ENCODE measurements around the gene FHOD3. TPM values are rescaled to one million over a fixed set of nuclear protein-coding genes. Genes with fewer than 3 reads are reported as not detected.
A peak's percentile ranks its signal among the peaks of the same experiment; 100 is the strongest.

The FHOD3 gene
- total RNA-seq, 6 experiments from 2014 or later, result 0.44 to 1.2 (median 0.62) TPM

GRCh38 chr18:36408606-36409005 is 111.1 kb downstream of the FHOD3 start:
- H3K4me3 ChIP-seq, result no peak overlapping the region
- H3K9me3 ChIP-seq, result no peaks in the 10 kb centered on the region
- no peak for ATAC-seq
- no peak overlapping the region for H3K27ac ChIP-seq
- 80% methylated on average over 2 of the region's 5 CpGs for WGBS (ENCODE audit: insufficient coverage, low coverage, low lambda C conversion rate, missing lambda C conversion rate)
- no peak for TF ChIP-seq POLR2A (IDR thresholded peaks at IDR 0.05)
- TF ChIP-seq, protein P1, sequence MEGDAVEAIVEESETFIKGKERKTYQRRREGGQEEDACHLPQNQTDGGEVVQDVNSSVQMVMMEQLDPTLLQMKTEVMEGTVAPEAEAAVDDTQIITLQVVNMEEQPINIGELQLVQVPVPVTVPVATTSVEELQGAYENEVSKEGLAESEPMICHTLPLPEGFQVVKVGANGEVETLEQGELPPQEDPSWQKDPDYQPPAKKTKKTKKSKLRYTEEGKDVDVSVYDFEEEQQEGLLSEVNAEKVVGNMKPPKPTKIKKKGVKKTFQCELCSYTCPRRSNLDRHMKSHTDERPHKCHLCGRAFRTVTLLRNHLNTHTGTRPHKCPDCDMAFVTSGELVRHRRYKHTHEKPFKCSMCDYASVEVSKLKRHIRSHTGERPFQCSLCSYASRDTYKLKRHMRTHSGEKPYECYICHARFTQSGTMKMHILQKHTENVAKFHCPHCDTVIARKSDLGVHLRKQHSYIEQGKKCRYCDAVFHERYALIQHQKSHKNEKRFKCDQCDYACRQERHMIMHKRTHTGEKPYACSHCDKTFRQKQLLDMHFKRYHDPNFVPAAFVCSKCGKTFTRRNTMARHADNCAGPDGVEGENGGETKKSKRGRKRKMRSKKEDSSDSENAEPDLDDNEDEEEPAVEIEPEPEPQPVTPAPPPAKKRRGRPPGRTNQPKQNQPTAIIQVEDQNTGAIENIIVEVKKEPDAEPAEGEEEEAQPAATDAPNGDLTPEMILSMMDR (IDR thresholded peaks at IDR 0.05), result no peak
- no peaks in the 10 kb centered on the region for H3K36me3 ChIP-seq
- intact Hi-C loops (cut with DNase I), result no loop called here
- no peaks in the 10 kb centered on the region for H3K4me1 ChIP-seq
- no peak for DNase-seq
- no peaks in the 10 kb centered on the region for H3K27me3 ChIP-seq

DNA sequence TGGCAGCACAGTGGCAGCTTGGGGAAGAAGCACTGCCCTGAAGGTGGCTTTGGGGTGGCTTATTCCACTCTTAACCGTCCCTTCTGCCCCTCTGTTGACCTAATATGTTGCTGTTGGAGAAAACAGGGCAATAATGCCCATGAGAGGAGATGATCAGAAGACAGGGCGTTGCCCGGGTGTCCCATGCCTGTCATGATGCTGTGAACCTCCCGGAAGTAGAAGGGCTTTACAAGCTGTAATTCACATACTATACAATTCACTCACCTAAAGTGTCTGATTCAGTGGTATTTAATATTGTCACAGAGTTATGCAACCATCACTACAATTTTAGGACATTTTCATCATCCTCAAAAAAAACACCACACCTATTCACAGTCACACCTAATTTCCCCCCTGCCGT is 112.3 kb downstream of the FHOD3 start:
- Histone ChIP-seq H3K4me1 (no peaks in the 10 kb centered on the region), H3K27me3 (no peaks in the 10 kb centered on the region), H3K4me3 (no peak overlapping the region), H3K36me3 (no peaks in the 10 kb centered on the region), H3K9me3 (no peaks in the 10 kb centered on the region), H3K27ac (no peak overlapping the region)
- intact Hi-C loops (cut with DNase I), result no loop called here
- TF ChIP-seq POLR2A (IDR thresholded peaks at IDR 0.05), result no peak
- TF ChIP-seq, protein P1 (IDR thresholded peaks at IDR 0.05), result no peak
- no peak for DNase-seq
- WGBS (ENCODE audit: insufficient coverage, low coverage, low lambda C conversion rate, missing lambda C conversion rate), result 52% methylated on average over 5 of the region's 5 CpGs
- ATAC-seq, result no peak

DNA sequence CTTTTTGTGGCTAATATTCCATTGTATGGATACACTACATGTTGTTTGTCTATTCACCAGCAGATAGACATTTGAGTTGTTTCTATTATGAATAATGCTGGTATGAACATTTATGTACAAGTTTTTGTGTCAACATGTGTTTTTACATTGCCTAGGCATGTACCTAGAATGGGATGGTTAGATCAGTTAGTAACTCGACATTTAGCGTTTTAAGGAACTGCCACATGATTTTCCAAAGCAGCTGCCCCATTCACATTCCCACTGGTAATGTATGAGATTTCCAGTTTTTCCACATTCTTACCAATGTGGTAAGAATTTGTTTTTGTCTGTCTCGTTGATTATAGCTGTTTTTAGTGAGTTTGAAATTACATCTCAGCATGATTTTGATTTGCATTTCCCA is 112.8 kb downstream of the FHOD3 start:
- Histone ChIP-seq H3K4me1 (no peaks in the 10 kb centered on the region), H3K27ac (no peak overlapping the region), H3K4me3 (no peak overlapping the region), H3K9me3 (no peaks in the 10 kb centered on the region), H3K27me3 (no peaks in the 10 kb centered on the region), H3K36me3 (no peaks in the 10 kb centered on the region)
- TF ChIP-seq POLR2A (IDR thresholded peaks at IDR 0.05), result no peak
- TF ChIP-seq, protein P1 (IDR thresholded peaks at IDR 0.05), result no peak
- WGBS (ENCODE audit: insufficient coverage, low coverage, low lambda C conversion rate, missing lambda C conversion rate), result 73% methylated on average over 3 of the region's 3 CpGs
- DNase-seq (no peak), ATAC-seq (no peak)
- intact Hi-C loops (cut with DNase I), result no loop called here

DNA sequence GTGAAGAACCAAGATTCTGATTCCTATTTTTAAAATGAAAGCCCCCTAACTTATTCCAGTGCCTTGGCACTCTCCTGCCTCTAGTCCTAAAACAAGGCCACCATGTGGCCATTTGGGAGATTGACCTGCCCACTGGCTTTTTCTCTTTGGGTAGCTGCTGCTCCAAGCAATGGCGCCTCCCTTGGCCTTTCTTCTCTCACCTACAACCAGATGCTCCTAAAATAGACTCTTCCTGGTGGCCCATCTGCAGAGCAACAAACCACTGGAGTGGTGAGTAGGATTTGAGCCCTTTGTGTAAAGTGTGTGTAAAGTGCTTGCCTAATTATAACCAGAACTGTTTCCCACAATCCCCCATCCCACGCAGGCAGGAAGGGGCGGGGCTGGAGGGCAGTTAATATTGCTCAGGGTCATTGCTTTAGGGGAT is 114.2 kb downstream of the FHOD3 start:
- TF ChIP-seq POLR2A (IDR thresholded peaks at IDR 0.05), result no peak
- TF ChIP-seq, protein P1 (IDR thresholded peaks at IDR 0.05), result peak in 2 of 4 donors; percentile 4 to 20
- Histone ChIP-seq H3K27ac (no peak overlapping the region), H3K36me3 (no peaks in the 10 kb centered on the region), H3K9me3 (no peaks in the 10 kb centered on the region), H3K4me1 (no peaks in the 10 kb centered on the region), H3K4me3 (no peak overlapping the region), H3K27me3 (no peaks in the 10 kb centered on the region)
- ATAC-seq (no peak), DNase-seq (no peak)
- 79% methylated on average over 3 of the region's 3 CpGs for WGBS (ENCODE audit: insufficient coverage, low coverage, low lambda C conversion rate, missing lambda C conversion rate)
- intact Hi-C loops (cut with DNase I), result no loop called here

DNA sequence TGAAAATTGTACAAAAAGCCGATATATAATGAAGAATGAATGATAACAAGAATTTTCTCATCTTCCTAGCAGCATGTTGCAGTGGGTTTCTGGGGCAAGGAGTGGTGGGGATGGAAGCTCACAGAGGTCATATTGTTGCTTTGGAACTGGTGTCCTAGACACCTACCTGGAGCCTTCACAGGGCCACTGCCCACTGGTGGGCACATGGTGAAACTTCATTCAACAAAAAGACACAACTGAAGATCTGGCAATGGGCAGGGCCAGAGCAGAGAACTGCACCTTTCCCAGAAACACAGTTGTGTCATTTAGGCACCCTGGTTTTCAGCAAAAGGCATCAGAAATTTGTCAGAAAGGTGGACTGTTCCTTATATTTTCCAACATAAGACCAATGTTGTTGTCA is 115.3 kb downstream of the FHOD3 start:
- WGBS (ENCODE audit: insufficient coverage, low coverage, low lambda C conversion rate, missing lambda C conversion rate), result 76% methylated on average over 1 of the region's 1 CpG
- intact Hi-C loops (cut with DNase I), result no loop called here
- Histone ChIP-seq H3K36me3 (no peaks in the 10 kb centered on the region), H3K4me1 (no peaks in the 10 kb centered on the region), H3K27ac (no peak overlapping the region), H3K9me3 (no peaks in the 10 kb centered on the region), H3K4me3 (no peak overlapping the region), H3K27me3 (no peaks in the 10 kb centered on the region)
- no peak for TF ChIP-seq POLR2A (IDR thresholded peaks at IDR 0.05)
- TF ChIP-seq, protein P1 (IDR thresholded peaks at IDR 0.05), result peak in 2 of 4 donors; percentile 7 to 14
- ATAC-seq, result peak in 2 of 4 donors; percentile 22 to 23
- DNase-seq, result no peak
